HepG2 (cell line): ENCODE measurements around the gene FANCL. TPM values are rescaled to one million over a fixed set of nuclear protein-coding genes. Genes with fewer than 3 reads are reported as not detected.

Experiments used
- ATAC-seq: fragments of 200-7000 bp; cut with Tn5 transposase; 3 replicates; pipeline ENCODE4 v1.9.1; 2020; ENCODE audit warnings: mild to moderate bottlenecking, moderate library complexity
- BruUV-seq: library from RNA; stranded (reverse); fragments of 400-500 nt; replicated peaks from 2 replicates; lab custom pipeline; 2021; lab: Mats Ljungman, UMichigan
- CTCF ChIA-PET: fragments of 300-600 bp; formaldehyde crosslinking; extraction: SDS; loops from one replicate; lab custom pipeline; 2021; ENCODE audit warnings: low total read pairs, inconsistent platforms, low intra/inter-chr PET ratio; lab: Yijun Ruan, JAX
- POLR2A ChIA-PET: fragments of 350-600 bp; sonication (Branson Sonifier 250); formaldehyde crosslinking; loops from one replicate; lab custom pipeline; 2020; ENCODE audit warnings: antibody characterized with exemption, inconsistent platforms; lab: Yijun Ruan, JAX
- DNase-seq: peaks from one replicate; pipeline ENCODE4 v3.0.0-alpha.2; 2015; ENCODE audit warnings: low spot score
- FAIRE-seq: peaks from 3 replicates; lab custom pipeline; 2011; peaks lifted over from hg19 to GRCh38; lab: Jason Lieb, UNC
- H2AFZ ChIP-seq: one replicate; pipeline ENCODE4 v1.6.1; 2011; ENCODE audit warnings: low read length, inconsistent platforms
- H3K27ac ChIP-seq: fragments of 300-600 bp; 3 replicates; pipeline ENCODE4 v1.8.0; 2011; ENCODE audit warnings: mixed run types, mild to moderate bottlenecking, mixed read lengths, low read length, inconsistent platforms; ENCODE audit not compliant: insufficient read depth; ENCODE audit errors: extremely low read length
- H3K27me3 ChIP-seq, 2 experiments: fragments of 200-600 bp in 1 of 2; 2 replicates in 1 of 2; 3 replicates in 1 of 2; pipeline versions ENCODE4 v1.6.0 to v1.8.0; 2011; ENCODE audit warnings: low read length in 2 of 2, mild to moderate bottlenecking in 2 of 2, moderate library complexity in 2 of 2, inconsistent platforms in 1 of 2; ENCODE audit not compliant: insufficient read depth in 2 of 2, control insufficient read depth in 1 of 2
- H3K36me3 ChIP-seq, 2 experiments: fragments of 200-600 bp in 1 of 2; replicated peaks in 1 of 2; 2 replicates in 1 of 2; 3 replicates in 1 of 2; pipeline versions ENCODE4 v1.5.1 to v1.8.0; 2011; ENCODE audit warnings: low read length in 2 of 2, inconsistent platforms in 1 of 2; ENCODE audit not compliant: insufficient read depth in 2 of 2, control insufficient read depth in 1 of 2
- H3K4me1 ChIP-seq: 2 replicates; pipeline ENCODE4 v1.5.1; 2012; ENCODE audit warnings: low read length, inconsistent platforms; ENCODE audit not compliant: insufficient read depth
- H3K4me2 ChIP-seq: 2 replicates; pipeline ENCODE4 v1.6.0; 2011; ENCODE audit warnings: low read depth, low read length, inconsistent platforms
- H3K4me3 ChIP-seq, 3 experiments: fragments of 200-600 bp in 1 of 3; sonication (generic), shearing (Covaris generic) in 1 of 3; replicated peaks in 1 of 3; 2 replicates each; pipeline ENCODE4 v1.5.1; 2011 to 2016; ENCODE audit warnings: low read length in 3 of 3, inconsistent platforms in 2 of 3, low read depth in 2 of 3, mild to moderate bottlenecking in 2 of 3, control low read depth in 1 of 3, mixed read lengths in 1 of 3; ENCODE audit not compliant: insufficient read depth in 1 of 3
- H3K79me2 ChIP-seq: one replicate; pipeline ENCODE4 v1.6.1; 2011; ENCODE audit warnings: low read length, inconsistent platforms; ENCODE audit not compliant: insufficient read depth
- H3K9ac ChIP-seq: 2 replicates; pipeline ENCODE4 v1.6.0; 2011; ENCODE audit warnings: mild to moderate bottlenecking, low read depth, low read length, inconsistent platforms; ENCODE audit not compliant: insufficient read depth
- H3K9me3 ChIP-seq: 2 replicates; pipeline ENCODE4 v1.5.1; 2012; ENCODE audit warnings: mild to moderate bottlenecking, low read length
- H4K20me1 ChIP-seq: 2 replicates; pipeline ENCODE4 v1.6.0; 2011; ENCODE audit warnings: inconsistent platforms, mild to moderate bottlenecking, low read length, moderate library complexity; ENCODE audit not compliant: insufficient read depth
- CENPX ChIP-seq: sonication (generic); formaldehyde crosslinking; IDR thresholded peaks from 2 replicates; pipeline ENCODE4 v1.9.0; 2021; ENCODE audit warnings: mild to moderate bottlenecking, missing genetic modification reagents, moderate library complexity
- CTCF ChIP-seq: sonication (generic); formaldehyde crosslinking; IDR thresholded peaks from 2 replicates; pipeline ENCODE4 v1.5.0; 2020; ENCODE audit warnings: mild to moderate bottlenecking, missing genetic modification reagents, moderate library complexity
- ELF1 ChIP-seq: sonication (generic); formaldehyde crosslinking; IDR thresholded peaks from 2 replicates; pipeline ENCODE4 v1.4.0; 2020; ENCODE audit warnings: missing genetic modification reagents
- ELF3 ChIP-seq: IDR thresholded peaks from 2 replicates; pipeline ENCODE4 v1.6.1; 2016; ENCODE audit warnings: missing genetic modification reagents, missing compliant biosample characterization
- FOXM1 ChIP-seq: sonication (generic); formaldehyde crosslinking; IDR thresholded peaks from 2 replicates; pipeline ENCODE4 v1.5.0; 2020; ENCODE audit warnings: missing genetic modification reagents
- GTF2F1 ChIP-seq: fragments of 150-350 bp; IDR thresholded peaks from 2 replicates; pipeline ENCODE4 v1.6.1; 2014; ENCODE audit warnings: low read length
- KAT7 ChIP-seq: IDR thresholded peaks from 2 replicates; pipeline ENCODE4 v1.6.1; 2018; ENCODE audit warnings: borderline replicate concordance, missing compliant biosample characterization
- MXI1 ChIP-seq: IDR thresholded peaks from 3 replicates; pipeline ENCODE4 v1.6.1; 2012; ENCODE audit warnings: low read depth, low read length, inconsistent platforms, borderline replicate concordance
- NR0B2 ChIP-seq: sonication (generic); formaldehyde crosslinking; IDR thresholded peaks from 2 replicates; pipeline ENCODE4 v1.4.0; 2020; ENCODE audit warnings: mild to moderate bottlenecking, missing genetic modification reagents
- SAP130 ChIP-seq: IDR thresholded peaks from 2 replicates; pipeline ENCODE4 v1.6.1; 2016; ENCODE audit warnings: low read depth
- SRSF4 ChIP-seq: fragments of 200-400 bp; formaldehyde crosslinking; IDR thresholded peaks from one replicate; pipeline ENCODE4 v1.6.1; 2018; ENCODE audit warnings: mild to moderate bottlenecking, low read depth, low read length, moderate library complexity; ENCODE audit not compliant: poor library complexity, severe bottlenecking
- YY1 ChIP-seq: IDR thresholded peaks from 2 replicates; pipeline ENCODE4 v1.6.1; 2011; ENCODE audit warnings: low read length, low read depth, moderate library complexity, mild to moderate bottlenecking; ENCODE audit not compliant: insufficient read depth, insufficient replicate concordance
- ZNF430 ChIP-seq: sonication (generic); formaldehyde crosslinking; IDR thresholded peaks from 2 replicates; pipeline ENCODE4 v1.9.0; 2021; ENCODE audit warnings: mild to moderate bottlenecking, missing genetic modification reagents
- ZNF468 ChIP-seq: sonication (generic); formaldehyde crosslinking; IDR thresholded peaks from 2 replicates; pipeline ENCODE4 v1.8.0; 2022; ENCODE audit warnings: mild to moderate bottlenecking, moderate library complexity, missing genetic modification reagents
- ZNF737 ChIP-seq: sonication (generic); formaldehyde crosslinking; IDR thresholded peaks from 2 replicates; pipeline ENCODE4 v1.5.0; 2020; ENCODE audit warnings: missing genetic modification reagents, mild to moderate bottlenecking, borderline replicate concordance
- WGBS: methylation state at CpG from one replicate; pipeline ENCODE4 v1.1.6; 2017; ENCODE audit warnings: low lambda C conversion rate; 5-methylcytosine and 5-hydroxymethylcytosine counted together
- in situ Hi-C: cut with HindIII; loops from 2 replicates; pipeline ENCODE4 v1.10.0; 2017; ENCODE audit warnings: low pct_unique_long_range_greater_than_20kb; ENCODE audit not compliant: extremely low pct_ligation_motif_present
- intact Hi-C: fragments of 100-400 bp; cut with micrococcal nuclease; formaldehyde crosslinking; loops from one replicate; pipeline ENCODE4 v1.10.0; 2022; ENCODE audit not compliant: unreplicated experiment
- polyA plus RNA-seq, 8 experiments: library from polyadenylated mRNA; depleted of rRNA in 3 of 8; stranded (reverse) in 7 of 8; unstranded in 1 of 8; fragments of >200 nt; fragmentation: Illumina TruSeq in 4 of 8; extraction: Trizol in 4 of 8; gene quantifications; 2 replicates each; pipeline versions ENCODE4 v1.2.1 to v1.2.3, GENCODE V29; 2011 to 2016; ENCODE audit warnings: low read depth in 4 of 8, missing spikeins in 1 of 8, mixed read lengths in 1 of 8; ENCODE audit not compliant: insufficient read depth in 1 of 8
- total RNA-seq, 5 experiments: library from RNA; depleted of rRNA; stranded (reverse); fragments of >200 nt; fragmentation: Illumina TruSeq; extraction: Trizol; gene quantifications; 2 replicates each; pipeline ENCODE4 v1.2.3, GENCODE V29; 2016; ENCODE audit warnings: low read depth in 1 of 5
- TF ChIP-seq, protein P1 (sequence below): sonication (generic); formaldehyde crosslinking; conservative IDR thresholded peaks from 2 replicates; pipeline ENCODE4 v1.8.0; 2022; ENCODE audit warnings: missing genetic modification reagents

FANCL gene
- total and polyA plus RNA-seq, 2 of the 13 experiments (the other 11 are each of a cell fraction or from before 2014, with no cell fraction given): 40.7 to 66.8 TPM

DNA sequence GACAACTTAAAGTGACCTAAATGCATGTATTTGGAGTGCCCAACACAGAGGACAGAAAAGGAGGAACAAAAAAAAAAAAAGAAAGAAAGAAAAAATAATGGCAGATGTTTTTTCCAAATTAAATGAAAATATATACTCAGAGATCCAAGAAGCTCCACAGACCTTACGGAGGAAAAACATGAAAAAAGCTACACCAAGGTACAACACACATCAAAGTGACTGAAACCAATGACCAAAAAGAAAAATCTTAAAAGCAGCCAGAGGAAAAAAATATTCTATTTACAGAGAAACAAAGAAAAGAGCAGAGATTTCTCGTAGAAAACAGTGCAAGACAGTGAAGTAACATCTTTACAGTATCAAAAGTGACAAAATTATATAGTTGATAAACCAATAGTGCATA is 5.1 kb downstream of the FANCL start:
- ChIA-PET CTCF (no interaction called here), POLR2A (no interaction called here)
- Histone ChIP-seq H2AFZ (no peak overlapping the region), H3K27me3 (no peaks in the 10 kb centered on the region; a peak in 1 of 5 replicates), H3K9ac (no peak overlapping the region), H3K4me1 (peaks cover 57% of the 10 kb centered on the region), H4K20me1 (no peaks in the 10 kb centered on the region), H3K36me3 (peaks cover 0 to 4% of the 10 kb centered on the region in 2 experiments; a peak in 1 of 5 replicates), H3K27ac (no peak overlapping the region), H3K4me3 (no peak overlapping the region), H3K4me2 (no peak overlapping the region), H3K79me2 (peaks cover 96% of the 10 kb centered on the region), H3K9me3 (peaks cover 7% of the 10 kb centered on the region; the same call in 1 of the 2 replicates)
- in situ Hi-C loops (loop anchor here (10.0 kb wide), 1 partner anchor 191 kb away; the partner anchor contains the start of gene VRK2), intact Hi-C loops (no loop called here)
- no peak for FAIRE-seq
- TF ChIP-seq MXI1: no peak
- TF ChIP-seq SAP130 (CRISPR knock-in tag): no peak
- TF ChIP-seq, protein P1, sequence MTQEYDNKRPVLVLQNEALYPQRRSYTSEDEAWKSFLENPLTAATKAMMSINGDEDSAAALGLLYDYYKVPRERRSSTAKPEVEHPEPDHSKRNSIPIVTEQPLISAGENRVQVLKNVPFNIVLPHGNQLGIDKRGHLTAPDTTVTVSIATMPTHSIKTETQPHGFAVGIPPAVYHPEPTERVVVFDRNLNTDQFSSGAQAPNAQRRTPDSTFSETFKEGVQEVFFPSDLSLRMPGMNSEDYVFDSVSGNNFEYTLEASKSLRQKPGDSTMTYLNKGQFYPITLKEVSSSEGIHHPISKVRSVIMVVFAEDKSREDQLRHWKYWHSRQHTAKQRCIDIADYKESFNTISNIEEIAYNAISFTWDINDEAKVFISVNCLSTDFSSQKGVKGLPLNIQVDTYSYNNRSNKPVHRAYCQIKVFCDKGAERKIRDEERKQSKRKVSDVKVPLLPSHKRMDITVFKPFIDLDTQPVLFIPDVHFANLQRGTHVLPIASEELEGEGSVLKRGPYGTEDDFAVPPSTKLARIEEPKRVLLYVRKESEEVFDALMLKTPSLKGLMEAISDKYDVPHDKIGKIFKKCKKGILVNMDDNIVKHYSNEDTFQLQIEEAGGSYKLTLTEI (CRISPR knock-in tag): no peak
- TF ChIP-seq KAT7 (CRISPR knock-in tag): no peak
- TF ChIP-seq ZNF468: no peak
- TF ChIP-seq ZNF737: no peak
- DNase-seq: no peak
- 97% methylated on average over 2 of the region's 2 CpGs for WGBS
- no peak for ATAC-seq
- BruUV-seq: no TSS peak

DNA sequence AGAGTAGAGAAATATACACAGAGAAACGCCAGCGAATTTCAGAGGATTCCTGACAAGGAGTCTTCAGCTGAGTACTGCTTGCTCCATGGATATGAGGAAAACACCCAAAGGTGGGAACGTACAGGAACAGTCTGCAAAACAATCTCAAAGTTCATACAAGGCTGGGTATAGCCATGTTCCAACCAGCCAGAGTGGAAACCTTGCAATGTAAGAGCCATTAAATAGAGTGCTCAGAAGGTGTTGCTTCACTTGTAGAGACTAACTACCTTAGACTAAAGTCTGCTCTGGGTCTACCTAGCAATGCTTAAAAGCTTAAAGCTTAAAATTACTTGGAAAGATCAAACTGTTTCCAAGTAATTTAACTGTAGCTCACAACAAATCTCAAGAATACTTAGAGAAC is 6.0 kb downstream of the FANCL start:
- CTCF ChIA-PET: no interaction called here
- Histone ChIP-seq H4K20me1 (no peaks in the 10 kb centered on the region), H3K9me3 (peaks cover 7% of the 10 kb centered on the region; the same call in 1 of the 2 replicates), H3K9ac (no peak overlapping the region), H3K36me3 (peaks cover 0 to 6% of the 10 kb centered on the region in 2 experiments; a peak in 2 of 5 replicates), H3K4me3 (no peak overlapping the region), H3K4me1 (peaks cover 57% of the 10 kb centered on the region), H2AFZ (no peak overlapping the region), H3K79me2 (peaks cover 99% of the 10 kb centered on the region), H3K27me3 (no peaks in the 10 kb centered on the region), H3K4me2 (no peak overlapping the region), H3K27ac (no peak overlapping the region)
- in situ Hi-C loops: loop anchor here (10.0 kb wide), 1 partner anchor 190 kb away; the partner anchor contains the start of gene VRK2
- peak; percentile 54; the same call in 2 of the 3 replicates for ATAC-seq
- no TSS peak for BruUV-seq
- FAIRE-seq: no peak
- intact Hi-C loops: no loop called here
- DNase-seq: no peak
- POLR2A ChIA-PET: no interaction called here
- WGBS: 75% methylated on average over 3 of the region's 3 CpGs
- TF ChIP-seq FOXM1 (CRISPR knock-in tag) (no peak), CENPX (no peak), NR0B2 (CRISPR knock-in tag) (no peak), SRSF4 (no peak), CTCF (CRISPR knock-in tag) (no peak), ZNF430 (CRISPR knock-in tag) (no peak), YY1 (no peak), GTF2F1 (no peak), ELF1 (CRISPR knock-in tag) (no peak), ELF3 (CRISPR knock-in tag) (no peak)
